H9 (cell line): Measurements from ENCODE around the gene BICRAL. TPM values are rescaled to one million over a fixed set of nuclear protein-coding genes. Genes with fewer than 3 reads are reported as not detected.

Source experiments
- DNase-seq: peaks from one replicate; pipeline ENCODE4 v3.0.0-alpha.2; 2017
- H2AFZ ChIP-seq: one replicate; pipeline ENCODE4 v1.6.1; 2013; ENCODE audit warnings: mild to moderate bottlenecking, low read length, control low read depth, moderate library complexity
- H2AK5ac ChIP-seq: 2 replicates; pipeline ENCODE4 v1.6.1; 2013; ENCODE audit warnings: low read length, control low read depth, mixed read lengths; ENCODE audit not compliant: insufficient read length
- H2BK120ac ChIP-seq: one replicate; pipeline ENCODE4 v1.6.1; 2013; ENCODE audit warnings: low read depth, mild to moderate bottlenecking, low read length, control low read depth, inconsistent platforms; ENCODE audit not compliant: poor library complexity, severe bottlenecking
- H2BK12ac ChIP-seq: 2 replicates; pipeline ENCODE4 v1.6.1; 2013; ENCODE audit warnings: low read length, control low read depth, mixed read lengths, low read depth; ENCODE audit not compliant: insufficient read length
- H2BK15ac ChIP-seq: 2 replicates; pipeline ENCODE4 v1.6.1; 2013; ENCODE audit warnings: low read depth, low read length, control low read depth
- H2BK20ac ChIP-seq: one replicate; pipeline ENCODE4 v1.6.1; 2013; ENCODE audit warnings: low read depth, mild to moderate bottlenecking, low read length, control low read depth, inconsistent platforms; ENCODE audit not compliant: poor library complexity, severe bottlenecking
- H2BK5ac ChIP-seq: 2 replicates; pipeline ENCODE4 v1.6.1; 2013; ENCODE audit warnings: low read length, control low read depth, mixed read lengths; ENCODE audit not compliant: insufficient read length
- H3K14ac ChIP-seq: 2 replicates; pipeline ENCODE4 v1.6.1; 2013; ENCODE audit warnings: low read length, control low read depth; ENCODE audit not compliant: insufficient read depth
- H3K18ac ChIP-seq: 2 replicates; pipeline ENCODE4 v1.6.1; 2013; ENCODE audit warnings: low read depth, mild to moderate bottlenecking, mixed read lengths, low read length, control low read depth; ENCODE audit not compliant: insufficient read length
- H3K23ac ChIP-seq: 2 replicates; pipeline ENCODE4 v1.6.1; 2013; ENCODE audit warnings: low read length, control low read depth, mixed read lengths, low read depth; ENCODE audit not compliant: insufficient read length
- H3K23me2 ChIP-seq: 2 replicates; pipeline ENCODE4 v1.6.1; 2013; ENCODE audit warnings: low read depth, mild to moderate bottlenecking, mixed read lengths, low read length, control low read depth; ENCODE audit not compliant: insufficient read length, poor library complexity, severe bottlenecking
- H3K27ac ChIP-seq: 2 replicates; pipeline ENCODE4 v1.5.1; 2013; ENCODE audit warnings: low read length, control low read depth, mixed read lengths, low read depth; ENCODE audit not compliant: insufficient read length
- H3K27me3 ChIP-seq: 2 replicates; pipeline ENCODE4 v1.6.1; 2013; ENCODE audit warnings: low read length, control low read depth, inconsistent platforms; ENCODE audit not compliant: insufficient read depth
- H3K4ac ChIP-seq: 2 replicates; pipeline ENCODE4 v1.6.1; 2013; ENCODE audit warnings: low read depth, mild to moderate bottlenecking, control low read depth, inconsistent platforms, low read length, moderate library complexity
- H3K4me1 ChIP-seq: 2 replicates; pipeline ENCODE4 v1.6.1; 2013; ENCODE audit warnings: low read length, control low read depth, inconsistent platforms; ENCODE audit not compliant: insufficient read depth
- H3K4me2 ChIP-seq: 2 replicates; pipeline ENCODE4 v1.6.1; 2013; ENCODE audit warnings: low read length, control low read depth, mixed read lengths; ENCODE audit not compliant: insufficient read length, insufficient read depth
- H3K56ac ChIP-seq: 2 replicates; pipeline ENCODE4 v1.6.1; 2013; ENCODE audit warnings: low read depth, mild to moderate bottlenecking, mixed read lengths, low read length, control low read depth; ENCODE audit not compliant: insufficient read length
- H3K79me1 ChIP-seq: 2 replicates; pipeline ENCODE4 v1.6.1; 2013; ENCODE audit warnings: low read depth, mild to moderate bottlenecking, moderate library complexity, low read length, control low read depth, inconsistent platforms; ENCODE audit not compliant: insufficient read depth, poor library complexity, severe bottlenecking
- H3K79me2 ChIP-seq: 2 replicates; pipeline ENCODE4 v1.6.1; 2013; ENCODE audit warnings: low read length, control low read depth, inconsistent platforms; ENCODE audit not compliant: insufficient read depth
- H3K9ac ChIP-seq: 2 replicates; pipeline ENCODE4 v1.6.1; 2013; ENCODE audit warnings: low read length, control low read depth, mixed read lengths; ENCODE audit not compliant: insufficient read length; ENCODE audit errors: extremely low read depth
- H3K9me3 ChIP-seq: one replicate; pipeline ENCODE4 v1.6.1; 2013; ENCODE audit warnings: low read depth, low read length, inconsistent platforms; ENCODE audit not compliant: control insufficient read depth
- H3T11ph ChIP-seq: one replicate; pipeline ENCODE4 v1.6.1; 2013; ENCODE audit warnings: mild to moderate bottlenecking, low read length, control low read depth, inconsistent platforms
- H4K20me1 ChIP-seq: one replicate; pipeline ENCODE4 v1.6.1; 2013; ENCODE audit not compliant: control insufficient read depth, insufficient read length, insufficient read depth
- H4K5ac ChIP-seq: 2 replicates; pipeline ENCODE4 v1.6.1; 2013; ENCODE audit warnings: low read depth, mild to moderate bottlenecking, mixed read lengths, low read length, control low read depth; ENCODE audit not compliant: insufficient read length
- H4K8ac ChIP-seq: replicated peaks from 2 replicates; pipeline ENCODE4 v1.6.1; 2013; ENCODE audit warnings: low read length, control low read depth, mixed read lengths, low read depth; ENCODE audit not compliant: insufficient read length
- H4K91ac ChIP-seq: 2 replicates; pipeline ENCODE4 v1.6.1; 2013; ENCODE audit warnings: low read depth, mild to moderate bottlenecking, moderate library complexity, mixed read lengths, low read length, control low read depth; ENCODE audit not compliant: insufficient read length
- H3K27ac Mint-ChIP-seq, 3 experiments: 2 replicates in 2 of 3; 3 replicates in 1 of 3; pipeline ENCODE4 v1.8.0; 2020 to 2021; ENCODE audit warnings: mixed read lengths in 3 of 3, mild to moderate bottlenecking in 1 of 3, moderate library complexity in 1 of 3
- H3K27me3 Mint-ChIP-seq: 2 replicates; pipeline ENCODE4 v1.8.0; 2021; ENCODE audit warnings: low read depth, mild to moderate bottlenecking, moderate library complexity, mixed read lengths
- H3K36me3 Mint-ChIP-seq, 3 experiments: 2 replicates in 2 of 3; 3 replicates in 1 of 3; pipeline ENCODE4 v1.8.0; 2020 to 2021; ENCODE audit warnings: low read depth in 3 of 3, mixed read lengths in 3 of 3; ENCODE audit not compliant: insufficient read depth in 1 of 3
- H3K4me1 Mint-ChIP-seq, 2 experiments: 2 replicates each; pipeline ENCODE4 v1.8.0; 2020; ENCODE audit warnings: mixed read lengths in 2 of 2
- H3K4me3 Mint-ChIP-seq, 2 experiments: 2 replicates in 1 of 2; 3 replicates in 1 of 2; pipeline ENCODE4 v1.8.0; 2020 to 2021; ENCODE audit warnings: mild to moderate bottlenecking in 2 of 2, mixed read lengths in 2 of 2, moderate library complexity in 1 of 2
- H3K9me3 Mint-ChIP-seq, 2 experiments: 2 replicates in 1 of 2; 3 replicates in 1 of 2; pipeline ENCODE4 v1.8.0; 2020; ENCODE audit warnings: mild to moderate bottlenecking in 2 of 2, mixed read lengths in 2 of 2, moderate library complexity in 1 of 2
- WGBS: extraction: QIAGEN DNeasy Blood & Tissue Kit; methylation state at CpG from one replicate; pipeline ENCODE4 v1.1.7; 2013; ENCODE audit warnings: missing lambda C conversion rate, low lambda C conversion rate, mixed read lengths; ENCODE audit not compliant: insufficient read length; ENCODE audit errors: extremely low coverage; 5-methylcytosine and 5-hydroxymethylcytosine counted together
- total RNA-seq: library from RNA; stranded (reverse); gene quantifications from 2 replicates; pipeline ENCODE4 v1.2.1, GENCODE V29; 2021
- TF ChIP-seq, protein P1 (sequence below): fragments of 200-600 bp; sonication (generic); conservative IDR thresholded peaks from 3 replicates; pipeline ENCODE4 v1.8.0; 2021; ENCODE audit warnings: antibody characterized with exemption, mild to moderate bottlenecking

The BICRAL gene
- total RNA-seq, 1 experiment from 2014 or later = 9.8 TPM

- no peak overlapping the region for H3T11ph ChIP-seq
- no peak overlapping the region for H3K27ac ChIP-seq
- H4K20me1 ChIP-seq = no peaks in the 10 kb centered on the region
- H2BK20ac ChIP-seq = no peak overlapping the region
- no peak overlapping the region for H3K18ac ChIP-seq
- Mint-ChIP-seq H3K27ac (no peak overlapping the region; a peak in 1 of 7 replicates), H3K4me1 (no peaks in the 10 kb centered on the region), H3K4me3 (no peak overlapping the region), H3K36me3 (peaks cover 13 to 50% (median 42%) of the 10 kb centered on the region in 3 experiments; a peak in 6 of 7 replicates), H3K27me3 (no peaks in the 10 kb centered on the region), H3K9me3 (no peaks in the 10 kb centered on the region)
- H2BK5ac ChIP-seq = no peak overlapping the region
- no peaks in the 10 kb centered on the region for H3K27me3 ChIP-seq
- TF ChIP-seq, protein P1, sequence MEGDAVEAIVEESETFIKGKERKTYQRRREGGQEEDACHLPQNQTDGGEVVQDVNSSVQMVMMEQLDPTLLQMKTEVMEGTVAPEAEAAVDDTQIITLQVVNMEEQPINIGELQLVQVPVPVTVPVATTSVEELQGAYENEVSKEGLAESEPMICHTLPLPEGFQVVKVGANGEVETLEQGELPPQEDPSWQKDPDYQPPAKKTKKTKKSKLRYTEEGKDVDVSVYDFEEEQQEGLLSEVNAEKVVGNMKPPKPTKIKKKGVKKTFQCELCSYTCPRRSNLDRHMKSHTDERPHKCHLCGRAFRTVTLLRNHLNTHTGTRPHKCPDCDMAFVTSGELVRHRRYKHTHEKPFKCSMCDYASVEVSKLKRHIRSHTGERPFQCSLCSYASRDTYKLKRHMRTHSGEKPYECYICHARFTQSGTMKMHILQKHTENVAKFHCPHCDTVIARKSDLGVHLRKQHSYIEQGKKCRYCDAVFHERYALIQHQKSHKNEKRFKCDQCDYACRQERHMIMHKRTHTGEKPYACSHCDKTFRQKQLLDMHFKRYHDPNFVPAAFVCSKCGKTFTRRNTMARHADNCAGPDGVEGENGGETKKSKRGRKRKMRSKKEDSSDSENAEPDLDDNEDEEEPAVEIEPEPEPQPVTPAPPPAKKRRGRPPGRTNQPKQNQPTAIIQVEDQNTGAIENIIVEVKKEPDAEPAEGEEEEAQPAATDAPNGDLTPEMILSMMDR = no peak
- H2BK15ac ChIP-seq = no peak overlapping the region
- H3K4me1 ChIP-seq = no peaks in the 10 kb centered on the region
- no peak overlapping the region for H2BK120ac ChIP-seq
- no peak overlapping the region for H2AK5ac ChIP-seq
- no peak overlapping the region for H3K56ac ChIP-seq
- no peaks in the 10 kb centered on the region for H3K79me2 ChIP-seq
- WGBS = no CpG with 5 or more reads among the region's 8 CpGs
- no peaks in the 10 kb centered on the region for H3K23me2 ChIP-seq
- H3K9me3 ChIP-seq = no peaks in the 10 kb centered on the region
- H3K4ac ChIP-seq = no peak overlapping the region
- no peak overlapping the region for H4K5ac ChIP-seq
- H3K79me1 ChIP-seq = no peaks in the 10 kb centered on the region
- no peak overlapping the region for H2AFZ ChIP-seq
- no peak overlapping the region for H4K91ac ChIP-seq
- H4K8ac ChIP-seq = no peak overlapping the region
- no peak overlapping the region for H2BK12ac ChIP-seq
- H3K14ac ChIP-seq = no peak overlapping the region
- no peak overlapping the region for H3K4me2 ChIP-seq
- H3K9ac ChIP-seq = no peak overlapping the region
- no peak overlapping the region for H3K23ac ChIP-seq
- DNase-seq = no peak
These were observed 82.8 kb downstream of the BICRAL start for GRCh38 chr6:42864602-42865001.
